HG02623 (cell line): ENCODE data around the gene VN1R2.
"Not testable (repeated sequence)": the region's sequence is repeated elsewhere in the genome, so short reads cannot be mapped to it uniquely, and the experiment has no call there.

ENCODE experiments used
- ATAC-seq: cut with Tn5 transposase; IDR thresholded peaks from one replicate; pipeline ENCODE4 v1.9.1; 2021; ENCODE audit warnings: moderate library complexity; ENCODE audit not compliant: unreplicated experiment

Gene VN1R2, protein sequence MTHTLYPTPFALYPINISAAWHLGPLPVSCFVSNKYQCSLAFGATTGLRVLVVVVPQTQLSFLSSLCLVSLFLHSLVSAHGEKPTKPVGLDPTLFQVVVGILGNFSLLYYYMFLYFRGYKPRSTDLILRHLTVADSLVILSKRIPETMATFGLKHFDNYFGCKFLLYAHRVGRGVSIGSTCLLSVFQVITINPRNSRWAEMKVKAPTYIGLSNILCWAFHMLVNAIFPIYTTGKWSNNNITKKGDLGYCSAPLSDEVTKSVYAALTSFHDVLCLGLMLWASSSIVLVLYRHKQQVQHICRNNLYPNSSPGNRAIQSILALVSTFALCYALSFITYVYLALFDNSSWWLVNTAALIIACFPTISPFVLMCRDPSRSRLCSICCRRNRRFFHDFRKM

DNA sequence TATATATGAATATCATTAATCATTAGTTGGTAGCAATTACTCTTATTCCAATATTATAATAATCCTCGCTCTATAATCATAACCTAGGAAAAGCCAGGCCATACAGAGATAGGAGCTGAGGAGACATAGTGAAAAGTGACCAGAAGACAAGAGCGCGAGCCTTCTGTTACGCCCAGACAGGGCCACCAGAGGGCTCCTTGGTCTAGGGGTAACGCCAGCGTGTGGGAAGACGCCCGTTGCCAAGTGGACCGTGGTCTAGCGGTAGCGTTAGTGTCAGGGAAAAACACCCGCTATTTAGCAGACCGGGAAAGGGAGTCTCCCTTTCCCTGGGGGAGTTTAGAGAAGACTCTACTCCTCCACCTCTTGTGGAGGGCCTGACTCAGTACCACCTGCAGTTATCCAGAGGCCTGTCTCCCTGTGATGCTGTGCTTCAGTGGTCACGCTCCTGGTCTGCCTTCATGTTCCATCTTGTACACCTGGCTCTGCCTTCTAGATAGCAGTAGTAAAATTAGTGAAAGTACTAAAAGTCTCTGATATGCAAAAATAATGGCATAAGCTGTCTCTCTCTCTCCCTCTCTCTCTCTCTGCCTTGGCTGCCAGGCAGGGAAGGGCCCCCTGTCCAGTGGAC lies at the start of gene VN1R2:
TSS of gene VN1R2 (plus strand) at position 578 of the 628 bp plus-strand sequence. CDS start 84 bp downstream, outside the sequence.
- ATAC-seq: not testable (repeated sequence)

DNA sequence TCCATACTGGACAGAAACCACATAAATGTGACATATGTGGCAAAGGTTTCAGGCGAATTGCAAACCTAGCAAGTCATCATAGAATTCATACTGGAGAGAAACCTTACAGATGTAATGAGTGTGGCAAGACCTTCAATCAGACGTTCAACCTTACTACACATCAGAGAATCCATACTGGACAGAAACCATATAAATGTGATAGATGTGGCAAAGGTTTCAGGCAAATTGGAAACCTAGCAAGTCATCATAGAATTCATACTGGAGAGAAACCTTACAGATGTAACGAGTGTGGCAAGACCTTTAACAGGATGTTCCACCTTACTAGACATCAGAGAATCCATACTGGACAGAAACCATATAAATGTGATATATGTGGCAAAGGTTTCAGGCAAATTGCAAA lies 46.5 kb upstream of the VN1R2 start:
- not testable (repeated sequence) for ATAC-seq

DNA sequence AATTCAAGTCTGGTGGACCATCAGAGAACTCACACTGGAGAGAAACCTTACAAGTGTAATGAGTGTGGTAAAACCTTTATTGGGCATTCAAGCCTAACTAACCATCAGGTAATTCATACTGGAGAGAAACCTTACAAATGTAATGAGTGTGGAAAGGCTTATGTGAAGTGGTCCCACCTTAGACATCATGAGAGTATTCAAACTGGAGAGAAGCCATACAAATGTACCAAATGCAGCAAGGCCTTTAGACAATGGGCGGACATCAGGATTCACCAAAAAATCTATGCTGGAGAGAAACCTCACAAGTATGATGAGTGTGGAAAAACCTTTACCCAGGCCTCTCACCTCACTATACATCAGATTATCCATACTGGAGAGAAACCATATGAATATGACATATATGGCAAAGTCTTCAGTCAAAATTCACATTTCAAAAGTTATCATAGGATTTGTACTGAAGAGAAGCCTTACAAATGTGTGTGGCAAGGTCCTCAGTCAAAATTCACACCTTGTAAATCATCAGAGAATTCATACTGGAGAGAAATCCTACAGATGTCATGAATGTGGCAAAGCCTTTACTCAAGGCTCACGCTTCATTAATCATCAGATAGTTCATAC lies 45.3 kb upstream of the VN1R2 start:
- no peak for ATAC-seq

DNA sequence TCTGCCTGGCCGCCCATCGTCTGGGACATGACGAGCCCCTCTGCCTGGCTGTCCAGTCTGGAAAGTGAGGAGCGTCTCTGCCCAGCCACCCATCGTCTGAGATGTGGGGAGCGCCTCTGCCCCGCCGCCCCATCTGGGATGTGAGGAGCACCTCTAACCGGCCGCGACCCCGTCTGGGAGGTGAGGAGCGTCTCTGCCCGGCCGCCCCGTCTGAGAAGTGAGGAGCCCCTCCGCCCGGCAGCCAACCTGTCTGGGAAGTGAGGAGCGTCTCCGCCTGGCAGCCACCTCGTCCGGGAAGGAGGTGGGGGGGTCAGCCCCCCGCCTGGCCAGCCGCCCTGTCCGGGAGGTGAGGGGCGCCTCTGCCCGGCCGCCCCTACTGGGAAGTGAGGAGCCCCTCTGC lies 35.4 kb upstream of the VN1R2 start:
- ATAC-seq: not testable (repeated sequence)

DNA sequence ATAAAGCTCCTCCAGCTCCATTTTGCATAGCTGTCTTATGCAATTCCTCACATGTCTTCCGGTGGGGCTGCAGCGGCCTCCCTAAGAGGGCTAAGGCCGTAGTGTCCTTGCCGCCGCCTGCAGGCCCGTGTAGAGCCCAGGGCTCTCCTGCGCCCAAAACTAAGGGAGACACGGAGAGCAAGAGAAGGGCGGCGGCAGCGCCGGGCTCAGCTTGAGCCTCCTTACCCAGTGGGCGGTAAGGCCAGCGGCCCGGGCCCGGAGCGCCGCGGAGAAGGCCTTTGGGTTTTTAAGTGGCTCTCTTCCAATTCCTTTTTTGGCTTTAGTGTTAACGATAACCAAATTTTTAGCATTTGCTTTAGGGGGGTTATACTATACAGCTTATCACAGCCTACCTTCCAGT lies 33.5 kb upstream of the VN1R2 start:
- ATAC-seq: no peak

DNA sequence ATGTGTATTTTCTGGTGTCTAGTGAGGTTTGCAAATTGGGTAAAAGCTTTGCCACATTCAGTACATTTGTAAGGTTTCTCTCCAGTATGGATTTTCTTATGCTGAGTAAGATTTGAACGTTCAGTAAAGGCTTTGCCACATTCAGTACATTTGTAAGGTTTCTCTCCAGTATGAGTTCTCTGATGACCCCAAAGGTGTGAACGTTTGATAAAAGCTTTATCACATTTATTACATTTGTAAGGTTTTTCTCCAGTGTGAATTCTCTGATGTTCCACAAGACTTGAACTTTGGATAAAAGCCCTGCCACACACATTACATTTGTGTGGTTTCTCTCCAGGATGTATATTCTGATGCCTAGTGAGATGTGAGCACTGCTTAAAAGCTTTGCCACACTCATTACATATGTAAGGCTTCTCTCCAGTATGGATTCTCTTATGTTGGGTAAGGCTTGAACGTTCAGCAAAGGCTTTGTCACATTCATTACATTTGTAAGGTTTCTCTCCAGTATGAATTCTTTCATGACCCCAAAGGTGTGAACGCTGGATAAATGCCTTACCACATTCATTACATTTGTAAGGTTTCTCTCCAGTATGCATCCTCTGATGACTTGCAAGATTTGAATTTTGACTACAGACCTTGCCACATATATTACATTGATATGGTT lies 20.8 kb upstream of the VN1R2 start:
- ATAC-seq: no peak

DNA sequence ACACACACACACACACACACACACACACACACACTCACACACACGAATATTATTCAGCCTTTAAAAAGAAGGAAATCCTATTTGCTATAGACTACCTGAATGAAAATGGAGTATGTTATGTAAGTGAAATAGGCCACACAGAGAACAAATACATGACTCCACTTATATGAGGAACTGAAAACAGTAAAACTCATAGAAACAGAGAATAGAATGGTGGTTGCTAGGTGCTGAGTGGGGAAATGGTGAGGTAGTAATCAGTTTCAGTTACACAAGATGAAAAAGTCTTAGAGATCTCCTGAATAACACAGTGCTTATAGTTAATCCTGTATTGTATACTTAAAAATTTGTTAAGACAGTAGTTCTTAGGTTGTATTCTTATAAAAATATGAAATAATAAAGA lies 11.6 kb upstream of the VN1R2 start:
- ATAC-seq: no peak

DNA sequence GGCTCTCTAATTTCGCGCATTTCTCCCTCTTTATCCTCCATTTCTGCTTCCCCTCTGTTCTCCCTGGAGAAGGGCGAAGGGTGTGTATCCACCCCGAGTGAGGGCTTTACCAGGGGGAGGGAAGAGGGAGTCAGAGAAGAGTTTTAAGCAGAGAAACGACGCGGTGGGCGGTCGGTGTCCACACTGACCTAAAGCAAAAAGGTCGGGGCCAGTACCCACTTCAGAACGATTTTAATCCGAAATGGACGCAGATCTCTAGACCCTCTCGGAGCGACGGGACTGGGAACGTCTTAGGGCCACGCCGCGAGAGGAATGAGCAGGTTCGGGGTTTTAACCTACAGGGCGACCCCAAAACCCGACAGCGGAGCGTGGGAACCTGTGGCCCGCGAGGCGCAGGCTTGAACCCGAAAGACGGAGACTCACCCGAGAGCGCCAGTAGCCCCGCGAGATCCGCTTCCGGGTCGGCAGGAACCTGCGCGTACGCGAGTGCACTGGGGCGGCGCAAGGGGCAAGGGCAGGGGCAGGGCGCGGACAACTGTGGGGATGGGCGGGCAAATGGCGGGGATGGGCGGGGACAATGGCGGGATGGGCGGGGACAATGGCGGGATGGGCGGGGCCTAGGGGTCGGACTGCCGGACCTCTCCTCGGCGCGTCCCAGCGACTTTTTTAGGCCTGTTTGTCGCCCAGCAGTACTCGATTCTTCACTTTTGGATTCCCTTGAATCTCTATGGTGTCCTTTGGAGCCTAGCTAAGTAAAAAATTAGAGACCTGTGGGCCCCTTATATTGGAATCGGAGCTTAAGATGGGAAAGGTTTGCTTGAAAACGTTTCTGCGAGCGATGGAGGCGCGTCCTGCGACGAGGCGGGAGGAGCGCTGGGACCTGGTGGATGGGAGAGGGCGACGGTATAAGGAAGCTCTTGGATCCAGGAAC lies 3.4 kb upstream of the VN1R2 start, which contains the start of gene ZNF677:
TSS of gene ZNF677 (minus strand) at position 463 of the 931 bp plus-strand sequence. CDS start 3,323 bp downstream, outside the sequence.
- no peak for ATAC-seq

DNA sequence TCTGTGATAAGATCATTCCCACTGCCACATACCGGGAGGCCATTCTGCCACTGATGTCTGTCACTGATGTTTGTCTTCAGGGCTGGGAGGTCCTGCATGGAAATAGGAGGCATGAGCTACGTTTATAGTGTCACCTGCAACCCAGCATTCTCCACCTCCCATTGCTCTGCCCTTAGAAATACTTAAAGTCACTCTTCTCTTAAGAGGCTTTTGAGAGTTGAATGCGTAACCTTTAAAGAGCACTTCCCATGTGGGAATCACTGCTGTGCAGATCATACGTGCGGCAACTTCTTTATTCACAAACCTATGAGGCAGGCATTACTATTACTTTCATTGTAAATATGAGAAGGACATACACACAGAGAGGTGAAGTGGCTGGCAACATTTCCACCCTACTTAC lies 9.5 kb downstream of the VN1R2 start, which contains the start of gene VN1R4:
TSS of gene VN1R4 (minus strand) at position 101 of the 400 bp plus-strand sequence. CDS start at position 43, 58 bp downstream.
- ATAC-seq: not testable (repeated sequence)

DNA sequence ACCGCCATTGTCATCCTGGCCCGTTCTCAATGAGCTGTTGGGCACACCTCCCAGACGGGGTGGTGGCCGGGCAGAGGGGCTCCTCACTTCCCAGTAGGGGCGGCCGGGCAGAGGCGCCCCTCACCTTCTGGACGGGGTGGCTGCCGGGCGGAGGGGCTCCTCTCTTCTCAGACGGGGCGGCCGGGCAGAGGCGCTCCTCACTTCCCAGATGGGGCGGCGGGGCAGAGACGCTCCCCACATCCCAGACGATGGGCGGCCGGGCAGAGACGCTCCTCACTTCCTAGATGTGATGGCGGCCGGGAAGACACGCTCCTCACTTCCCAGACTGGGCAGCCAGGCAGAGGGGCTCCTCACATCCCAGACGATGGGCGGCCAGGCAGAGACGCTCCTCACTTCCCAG lies 11.8 kb downstream of the VN1R2 start:
- not testable (repeated sequence) for ATAC-seq

DNA sequence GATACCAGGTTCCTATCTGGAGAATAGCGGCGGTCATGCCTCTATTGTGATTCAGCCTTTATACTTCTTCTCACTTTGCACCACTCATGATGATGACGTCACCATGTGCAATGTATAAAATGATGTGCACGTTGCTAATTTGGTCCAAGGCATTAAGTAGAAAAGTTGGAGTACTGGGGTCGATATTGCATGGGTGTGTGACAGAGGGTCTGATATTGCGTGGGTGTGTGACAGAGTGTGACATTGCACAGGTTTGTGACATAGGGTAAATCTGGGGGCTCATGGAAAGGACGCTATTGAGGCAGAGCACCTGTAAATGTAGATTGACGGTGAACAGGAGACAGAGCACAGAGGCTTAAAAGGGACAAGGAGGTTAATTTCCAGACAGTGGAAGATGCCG lies 14.0 kb downstream of the VN1R2 start:
- ATAC-seq: no peak

DNA sequence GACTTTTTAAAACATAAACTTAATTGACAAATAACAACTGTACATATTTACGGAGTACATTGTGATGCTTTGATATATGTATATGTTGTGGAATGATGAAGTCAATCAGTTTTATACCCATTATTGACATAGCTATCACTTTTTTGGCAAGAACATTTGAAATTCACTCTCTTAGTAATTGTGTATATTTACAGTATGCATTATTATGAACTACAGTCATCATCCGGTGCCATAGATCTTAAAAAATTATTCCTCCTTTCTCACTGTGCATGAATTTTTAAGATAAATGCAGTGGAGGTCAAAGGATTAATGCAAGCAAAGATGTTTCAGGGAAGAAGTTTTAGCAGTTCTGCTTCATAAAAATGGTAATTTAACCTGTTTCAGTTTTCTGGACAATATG lies 17.4 kb downstream of the VN1R2 start:
- no peak for ATAC-seq

DNA sequence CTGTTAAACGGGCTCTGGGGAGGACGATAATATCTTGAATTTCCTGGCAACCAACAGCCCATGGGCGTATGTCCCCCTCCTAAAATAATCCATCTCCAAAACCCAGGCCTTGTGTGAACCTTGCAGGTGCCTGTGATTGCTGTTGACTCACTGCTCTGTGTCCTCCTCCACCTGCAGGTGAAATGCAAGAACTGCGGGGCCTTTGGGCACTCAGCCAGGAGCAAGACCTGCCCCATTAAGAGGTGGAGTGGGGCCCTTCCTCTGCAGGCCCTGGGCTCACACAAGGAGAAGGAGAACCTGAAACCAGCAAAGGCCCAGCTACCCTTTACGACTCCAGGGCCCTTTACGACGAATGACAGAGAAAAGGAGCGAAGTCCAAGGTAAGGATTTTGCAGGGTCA lies 23.9 kb downstream of the VN1R2 start:
- not testable (repeated sequence) for ATAC-seq

DNA sequence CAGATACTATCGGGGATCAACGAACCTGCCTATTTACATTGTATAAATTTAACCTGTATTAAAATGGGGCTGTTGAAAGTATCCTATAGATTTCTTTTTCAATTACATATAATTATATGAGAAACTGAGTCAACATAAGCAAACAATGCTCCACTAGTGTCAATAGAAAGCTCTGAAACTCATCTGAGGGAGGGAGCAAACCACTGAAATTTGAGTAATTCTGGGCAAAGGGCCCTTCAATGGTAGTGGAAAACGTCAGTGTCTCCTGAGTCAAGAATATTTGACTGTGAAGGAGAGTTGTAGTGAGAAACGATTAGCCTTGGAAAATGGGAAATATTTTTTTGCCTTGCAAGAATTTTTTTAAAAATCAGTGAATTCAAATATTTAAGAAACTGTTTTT lies 27.0 kb downstream of the VN1R2 start:
- ATAC-seq: no peak

DNA sequence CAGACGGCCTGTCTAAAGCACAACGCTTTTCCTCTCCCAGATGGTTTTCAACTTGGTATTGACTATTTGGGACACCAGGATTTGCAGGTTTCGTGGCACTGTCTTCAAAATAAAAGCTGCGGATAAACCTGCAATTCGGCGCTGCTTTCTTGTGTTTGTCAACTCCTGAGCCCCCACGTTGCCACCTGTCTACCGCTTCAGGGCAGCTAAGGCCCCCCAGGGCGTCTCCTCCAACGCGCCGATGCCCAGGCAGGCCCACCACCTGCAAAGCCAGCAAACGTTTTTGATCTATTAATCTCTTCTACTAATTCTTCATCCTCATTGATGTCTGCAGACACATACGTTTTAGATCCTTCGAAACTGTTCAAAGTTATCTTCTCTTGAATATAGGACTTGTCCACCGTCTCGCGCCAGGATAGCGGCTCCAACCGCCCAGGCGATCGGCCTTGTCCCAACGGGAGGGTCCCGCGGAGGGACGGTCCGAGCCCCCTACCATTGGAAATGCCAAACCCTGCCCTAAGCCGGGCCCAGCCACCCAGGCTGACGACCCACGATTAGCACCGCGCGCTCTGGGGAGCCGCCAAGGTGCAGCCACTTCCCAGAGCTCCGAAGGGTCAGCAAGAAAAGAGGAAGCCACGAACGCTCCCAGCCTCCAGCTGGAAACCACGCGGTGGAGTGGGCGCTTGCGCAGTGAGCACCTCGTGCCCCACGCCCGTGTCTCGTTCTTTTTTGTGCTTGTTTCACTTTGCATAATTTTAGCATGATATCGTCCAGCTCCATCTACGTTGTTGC lies 32.9 kb downstream of the VN1R2 start:
- no peak for ATAC-seq

DNA sequence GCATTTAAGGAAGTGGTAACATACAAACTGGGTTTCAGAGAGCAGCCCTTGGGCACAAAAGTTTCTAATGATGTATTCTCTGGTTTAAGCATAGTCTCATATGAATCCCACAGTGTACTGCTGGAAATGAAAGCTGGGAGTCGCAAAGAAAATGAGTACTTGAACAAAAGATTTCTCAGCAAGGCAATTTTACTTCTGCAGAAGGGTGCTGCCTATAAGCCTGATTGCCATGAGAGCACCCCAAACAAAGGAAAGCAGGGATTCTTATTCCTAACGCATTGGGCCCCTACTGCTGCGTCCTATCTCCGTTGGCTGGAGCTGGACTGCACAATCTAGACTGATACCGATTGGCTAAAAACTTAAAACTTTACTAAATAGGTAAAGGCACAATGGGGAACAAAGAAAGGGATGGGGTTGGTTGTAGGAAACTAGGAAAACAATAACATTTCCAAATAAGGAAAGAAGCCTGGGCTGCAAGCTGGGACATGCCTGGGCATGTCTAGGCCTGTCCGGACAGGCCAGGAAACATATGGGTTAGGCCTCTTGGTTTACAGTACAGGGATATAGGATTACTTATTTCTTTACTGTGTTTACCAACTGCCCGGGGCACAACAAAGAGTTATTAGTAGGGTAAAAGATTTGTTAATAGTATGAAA lies 36.8 kb downstream of the VN1R2 start:
- no peak for ATAC-seq

DNA sequence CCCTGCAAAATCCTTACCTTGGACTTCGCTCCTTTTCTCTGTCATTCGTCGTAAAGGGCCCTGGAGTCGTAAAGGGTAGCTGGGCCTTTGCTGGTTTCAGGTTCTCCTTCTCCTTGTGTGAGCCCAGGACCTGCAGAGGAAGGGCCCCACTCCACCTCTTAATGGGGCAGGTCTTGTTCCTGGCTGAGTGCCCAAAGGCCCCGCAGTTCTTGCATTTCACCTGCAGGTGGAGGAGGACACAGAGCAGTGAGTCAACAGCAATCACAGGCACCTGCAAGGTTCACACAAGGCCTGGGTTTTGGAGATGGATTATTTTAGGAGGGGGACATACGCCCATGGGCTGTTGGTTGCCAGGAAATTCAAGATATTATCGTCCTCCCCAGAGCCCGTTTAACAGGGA lies 43.2 kb downstream of the VN1R2 start:
- not testable (repeated sequence) for ATAC-seq

DNA sequence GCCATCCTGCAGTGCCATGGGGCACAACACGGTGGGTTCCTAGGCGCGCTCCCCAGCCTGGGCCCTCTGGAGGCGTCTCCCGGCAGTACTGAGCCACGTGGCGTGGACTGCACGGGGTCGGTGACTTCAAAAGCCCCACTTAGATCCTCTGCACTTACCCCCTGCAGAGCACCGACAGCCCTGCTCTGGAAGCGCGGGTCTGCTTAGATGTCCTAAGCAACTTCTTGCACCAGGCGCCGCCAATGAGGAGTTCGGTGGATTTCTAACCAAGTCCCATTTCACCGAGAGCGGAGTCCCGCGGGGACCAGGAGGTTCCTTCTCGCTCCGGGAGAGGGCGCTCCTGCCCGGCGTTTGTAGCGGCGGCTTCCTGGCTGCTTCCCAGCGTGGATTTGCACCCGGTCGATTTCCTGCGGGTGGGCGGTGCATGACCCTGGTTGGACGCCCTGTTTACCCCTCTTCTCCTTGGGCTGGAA lies 50.3 kb downstream of the VN1R2 start:
- ATAC-seq: no peak
